ENCODE data around the gene MSMP. TPM values are rescaled to one million over a fixed set of nuclear protein-coding genes. Genes with fewer than 3 reads are reported as not detected.

The MSMP gene
- total and polyA plus RNA-seq, 9 of the 15 experiments (the other 6 are each of a cell fraction or from before 2014, with no cell fraction given): 0.60 TPM; not detected in 8

GRCh38 chr9:35732185-35732799, 21.8 kb downstream of the MSMP start, which contains the start of the genes CREB3 and TLN1 (continued):
- TF ChIP-seq MCM5 (IDR thresholded peaks at IDR 0.05; ENCODE audit: low read depth): no peak
- TF ChIP-seq ZNF766 (CRISPR knock-in tag; conservative IDR thresholded peaks at IDR 0.05): no peak
- no peak for TF ChIP-seq POLR3A (IDR thresholded peaks at IDR 0.05; ENCODE audit: borderline replicate concordance, extremely low read depth, insufficient read depth, insufficient read length)
- TF ChIP-seq CEBPB (tag; IDR thresholded peaks at IDR 0.05): no peak
- TF ChIP-seq ZNF551 (CRISPR knock-in tag; IDR thresholded peaks at IDR 0.05): no peak
- no peak for TF ChIP-seq NR3C1 (CRISPR knock-in tag; IDR thresholded peaks at IDR 0.05)
- TF ChIP-seq TBL1XR1 (IDR thresholded peaks at IDR 0.05; ENCODE audit: low read length in 2 of 2): no peak
- no peak for TF ChIP-seq RBM15 (IDR thresholded peaks at IDR 0.05; ENCODE audit: insufficient read depth, low read length)
- TF ChIP-seq SUPT5H (IDR thresholded peaks at IDR 0.05): no peak; the same call in 1 of the 2 replicates
- peak; percentile 46 for TF ChIP-seq FIP1L1 (IDR thresholded peaks at IDR 0.05; ENCODE audit: low read depth, low read length, poor library complexity, severe bottlenecking)
- TF ChIP-seq PCBP2 (IDR thresholded peaks at IDR 0.05; ENCODE audit: low read depth, low read length, poor library complexity, severe bottlenecking): no peak
- TF ChIP-seq, protein P1, sequence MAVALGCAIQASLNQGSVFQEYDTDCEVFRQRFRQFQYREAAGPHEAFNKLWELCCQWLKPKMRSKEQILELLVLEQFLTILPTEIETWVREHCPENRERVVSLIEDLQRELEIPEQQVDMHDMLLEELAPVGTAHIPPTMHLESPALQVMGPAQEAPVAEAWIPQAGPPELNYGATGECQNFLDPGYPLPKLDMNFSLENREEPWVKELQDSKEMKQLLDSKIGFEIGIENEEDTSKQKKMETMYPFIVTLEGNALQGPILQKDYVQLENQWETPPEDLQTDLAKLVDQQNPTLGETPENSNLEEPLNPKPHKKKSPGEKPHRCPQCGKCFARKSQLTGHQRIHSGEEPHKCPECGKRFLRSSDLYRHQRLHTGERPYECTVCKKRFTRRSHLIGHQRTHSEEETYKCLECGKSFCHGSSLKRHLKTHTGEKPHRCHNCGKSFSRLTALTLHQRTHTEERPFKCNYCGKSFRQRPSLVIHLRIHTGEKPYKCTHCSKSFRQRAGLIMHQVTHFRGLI (CRISPR knock-in tag; IDR thresholded peaks at IDR 0.05): no peak
- TF ChIP-seq ZNF324 (CRISPR knock-in tag; IDR thresholded peaks at IDR 0.05): no peak
- peak in 1 of 2 experiments; percentile 74; a peak in 2 of 4 replicates for TF ChIP-seq SRF (CRISPR knock-in tag; IDR thresholded peaks at IDR 0.05)
- no peak for TF ChIP-seq TAF7 (tag; IDR thresholded peaks at IDR 0.05)
- no peak for TF ChIP-seq ZNF79 (CRISPR knock-in tag; IDR thresholded peaks at IDR 0.05; ENCODE audit: low read depth)
- TF ChIP-seq, protein P2, sequence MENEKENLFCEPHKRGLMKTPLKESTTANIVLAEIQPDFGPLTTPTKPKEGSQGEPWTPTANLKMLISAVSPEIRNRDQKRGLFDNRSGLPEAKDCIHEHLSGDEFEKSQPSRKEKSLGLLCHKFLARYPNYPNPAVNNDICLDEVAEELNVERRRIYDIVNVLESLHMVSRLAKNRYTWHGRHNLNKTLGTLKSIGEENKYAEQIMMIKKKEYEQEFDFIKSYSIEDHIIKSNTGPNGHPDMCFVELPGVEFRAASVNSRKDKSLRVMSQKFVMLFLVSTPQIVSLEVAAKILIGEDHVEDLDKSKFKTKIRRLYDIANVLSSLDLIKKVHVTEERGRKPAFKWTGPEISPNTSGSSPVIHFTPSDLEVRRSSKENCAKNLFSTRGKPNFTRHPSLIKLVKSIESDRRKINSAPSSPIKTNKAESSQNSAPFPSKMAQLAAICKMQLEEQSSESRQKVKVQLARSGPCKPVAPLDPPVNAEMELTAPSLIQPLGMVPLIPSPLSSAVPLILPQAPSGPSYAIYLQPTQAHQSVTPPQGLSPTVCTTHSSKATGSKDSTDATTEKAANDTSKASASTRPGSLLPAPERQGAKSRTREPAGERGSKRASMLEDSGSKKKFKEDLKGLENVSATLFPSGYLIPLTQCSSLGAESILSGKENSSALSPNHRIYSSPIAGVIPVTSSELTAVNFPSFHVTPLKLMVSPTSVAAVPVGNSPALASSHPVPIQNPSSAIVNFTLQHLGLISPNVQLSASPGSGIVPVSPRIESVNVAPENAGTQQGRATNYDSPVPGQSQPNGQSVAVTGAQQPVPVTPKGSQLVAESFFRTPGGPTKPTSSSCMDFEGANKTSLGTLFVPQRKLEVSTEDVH (IDR thresholded peaks at IDR 0.05; ENCODE audit: low read depth, partially characterized antibody): peak; percentile 68
- TF ChIP-seq ZNF184 (CRISPR knock-in tag; IDR thresholded peaks at IDR 0.05): no peak
- TF ChIP-seq, protein P3, sequence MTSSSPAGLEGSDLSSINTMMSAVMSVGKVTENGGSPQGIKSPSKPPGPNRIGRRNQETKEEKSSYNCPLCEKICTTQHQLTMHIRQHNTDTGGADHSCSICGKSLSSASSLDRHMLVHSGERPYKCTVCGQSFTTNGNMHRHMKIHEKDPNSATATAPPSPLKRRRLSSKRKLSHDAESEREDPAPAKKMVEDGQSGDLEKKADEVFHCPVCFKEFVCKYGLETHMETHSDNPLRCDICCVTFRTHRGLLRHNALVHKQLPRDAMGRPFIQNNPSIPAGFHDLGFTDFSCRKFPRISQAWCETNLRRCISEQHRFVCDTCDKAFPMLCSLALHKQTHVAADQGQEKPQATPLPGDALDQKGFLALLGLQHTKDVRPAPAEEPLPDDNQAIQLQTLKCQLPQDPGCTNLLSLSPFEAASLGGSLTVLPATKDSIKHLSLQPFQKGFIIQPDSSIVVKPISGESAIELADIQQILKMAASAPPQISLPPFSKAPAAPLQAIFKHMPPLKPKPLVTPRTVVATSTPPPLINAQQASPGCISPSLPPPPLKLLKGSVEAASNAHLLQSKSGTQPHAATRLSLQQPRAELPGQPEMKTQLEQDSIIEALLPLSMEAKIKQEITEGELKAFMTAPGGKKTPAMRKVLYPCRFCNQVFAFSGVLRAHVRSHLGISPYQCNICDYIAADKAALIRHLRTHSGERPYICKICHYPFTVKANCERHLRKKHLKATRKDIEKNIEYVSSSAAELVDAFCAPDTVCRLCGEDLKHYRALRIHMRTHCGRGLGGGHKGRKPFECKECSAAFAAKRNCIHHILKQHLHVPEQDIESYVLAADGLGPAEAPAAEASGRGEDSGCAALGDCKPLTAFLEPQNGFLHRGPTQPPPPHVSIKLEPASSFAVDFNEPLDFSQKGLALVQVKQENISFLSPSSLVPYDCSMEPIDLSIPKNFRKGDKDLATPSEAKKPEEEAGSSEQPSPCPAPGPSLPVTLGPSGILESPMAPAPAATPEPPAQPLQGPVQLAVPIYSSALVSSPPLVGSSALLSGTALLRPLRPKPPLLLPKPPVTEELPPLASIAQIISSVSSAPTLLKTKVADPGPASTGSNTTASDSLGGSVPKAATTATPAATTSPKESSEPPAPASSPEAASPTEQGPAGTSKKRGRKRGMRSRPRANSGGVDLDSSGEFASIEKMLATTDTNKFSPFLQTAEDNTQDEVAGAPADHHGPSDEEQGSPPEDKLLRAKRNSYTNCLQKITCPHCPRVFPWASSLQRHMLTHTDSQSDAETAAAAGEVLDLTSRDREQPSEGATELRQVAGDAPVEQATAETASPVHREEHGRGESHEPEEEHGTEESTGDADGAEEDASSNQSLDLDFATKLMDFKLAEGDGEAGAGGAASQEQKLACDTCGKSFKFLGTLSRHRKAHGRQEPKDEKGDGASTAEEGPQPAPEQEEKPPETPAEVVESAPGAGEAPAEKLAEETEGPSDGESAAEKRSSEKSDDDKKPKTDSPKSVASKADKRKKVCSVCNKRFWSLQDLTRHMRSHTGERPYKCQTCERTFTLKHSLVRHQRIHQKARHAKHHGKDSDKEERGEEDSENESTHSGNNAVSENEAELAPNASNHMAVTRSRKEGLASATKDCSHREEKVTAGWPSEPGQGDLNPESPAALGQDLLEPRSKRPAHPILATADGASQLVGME (CRISPR knock-in tag; IDR thresholded peaks at IDR 0.05): no peak

Measured in K562 (cell line).